DMS153 treated with DMSO at 0.1 percent for 48 hours (cell line): Measurements from ENCODE around the gene APOC1.
"Not testable (repeated sequence)": the region's sequence is repeated elsewhere in the genome, so short reads cannot be mapped to it uniquely, and the experiment has no call there.

Experiments used
- DNase-seq: peaks from one replicate; lab custom pipeline; 2025; ENCODE audit not compliant: unreplicated experiment; lab: John Stamatoyannopoulos, UW

APOC1 gene

GRCh38 chr19:44912854-44913253 is 1.6 kb upstream of the APOC1 start:
- no peak for DNase-seq

- not testable (repeated sequence) for DNase-seq
Measured at GRCh38 chr19:44913512-44914432, 636 bp upstream of the APOC1 start.

GRCh38 chr19:44924243-44924725 is 9.9 kb downstream of the APOC1 start:
- DNase-seq, result no peak

- DNase-seq, result no peak
Measured at GRCh38 chr19:44925114-44925891, 10.9 kb downstream of the APOC1 start.

- DNase-seq, result not testable (repeated sequence)
Measured at GRCh38 chr19:44926245-44927077, 12.1 kb downstream of the APOC1 start.

- DNase-seq, result no peak
Measured at GRCh38 chr19:44927746-44928145, 13.3 kb downstream of the APOC1 start.

- no peak for DNase-seq
Measured at GRCh38 chr19:44930088-44930487, 15.7 kb downstream of the APOC1 start.

GRCh38 chr19:44931541-44931940 is 17.1 kb downstream of the APOC1 start:
- no peak for DNase-seq

- no peak for DNase-seq
Measured at GRCh38 chr19:44939668-44940067, 25.3 kb downstream of the APOC1 start.

GRCh38 chr19:44942067-44942571 is 27.7 kb downstream of the APOC1 start, which contains the start of gene APOC4:
Gene APOC4 (plus strand): TSS chr19:44942237. CDS start chr19:44942278, 41 bp downstream.
- DNase-seq, result no peak

GRCh38 chr19:44943801-44944249 is 29.4 kb downstream of the APOC1 start:
- DNase-seq, result no peak

- DNase-seq, result no peak
Measured at GRCh38 chr19:44947041-44947581, 32.7 kb downstream of the APOC1 start.

- DNase-seq, result no peak
Measured at GRCh38 chr19:44948237-44948636, 33.8 kb downstream of the APOC1 start.

GRCh38 chr19:44948763-44949374 is 34.5 kb downstream of the APOC1 start:
- DNase-seq, result no peak

GRCh38 chr19:44949550-44949949 is 35.1 kb downstream of the APOC1 start:
- DNase-seq, result no peak

GRCh38 chr19:44951179-44952159 is 37.1 kb downstream of the APOC1 start:
- DNase-seq, result peak; percentile 51

- DNase-seq, result no peak
Measured at GRCh38 chr19:44954278-44954648, 39.9 kb downstream of the APOC1 start.

- DNase-seq, result peak; percentile 96
Measured at GRCh38 chr19:44954649-44955504, 40.5 kb downstream of the APOC1 start, which contains the start of gene CLPTM1. Gene CLPTM1 (plus strand): TSS chr19:44955380. CDS start chr19:44955396, 16 bp downstream.
